Upper lobe of left lung (tissue), 4 donors: ENCODE data around the gene ADGRL1.
"Not testable (repeated sequence)": the region's sequence is repeated elsewhere in the genome, so short reads cannot be mapped to it uniquely, and the experiment has no call there.

Experiments used
- CTCF ChIP-seq, 6 experiments: fragments of 450-650 bp in 4 of 6; fragments of 200-600 bp in 2 of 6; sonication (generic) in 2 of 6; IDR thresholded peaks; one replicate each; pipeline ENCODE4 v1.5.1; 2016 to 2019; ENCODE audit warnings: antibody characterized with exemption in 6 of 6
- EP300 ChIP-seq, 4 donors: sonication (generic); formaldehyde crosslinking; IDR thresholded peaks; one replicate each; pipeline ENCODE4 v1.5.1; 2017; ENCODE audit warnings: antibody characterized with exemption in 4 of 4, control low read depth in 2 of 4
- POLR2A ChIP-seq, 4 donors: fragments of 450-650 bp; IDR thresholded peaks; one replicate each; pipeline ENCODE4 v1.5.1; 2016 to 2017; ENCODE audit warnings: antibody characterized with exemption in 4 of 4, mild to moderate bottlenecking in 2 of 4

- not testable (repeated sequence) for TF ChIP-seq CTCF, POLR2A, EP300 (IDR thresholded peaks at IDR 0.05)
Observed at GRCh38 chr19:14255316-14255715, 49.3 kb upstream of the ADGRL1 start.
